HG02938 (cell line): Measurements from ENCODE around the gene PPM1H.

ENCODE experiments used
- ATAC-seq: cut with Tn5 transposase; IDR thresholded peaks from one replicate; pipeline ENCODE4 v1.9.1; 2021; ENCODE audit warnings: mild to moderate bottlenecking, moderate library complexity; ENCODE audit not compliant: unreplicated experiment

The PPM1H gene

GRCh38 chr12:62627181-62627580 lies 307.8 kb downstream of the PPM1H start:
- ATAC-seq, result no peak

GRCh38 chr12:62625228-62625627 lies 309.7 kb downstream of the PPM1H start:
- no peak for ATAC-seq

GRCh38 chr12:62622177-62622576 lies 312.8 kb downstream of the PPM1H start:
- no peak for ATAC-seq

GRCh38 chr12:62621101-62621638 lies 313.8 kb downstream of the PPM1H start:
- no peak for ATAC-seq

GRCh38 chr12:62618930-62619329 lies 316.0 kb downstream of the PPM1H start:
- ATAC-seq, result no peak

- no peak for ATAC-seq
Measured at GRCh38 chr12:62618319-62618718, 316.6 kb downstream of the PPM1H start.

- ATAC-seq, result no peak
Measured at GRCh38 chr12:62613081-62613480, 321.9 kb downstream of the PPM1H start.

- no peak for ATAC-seq
Measured at GRCh38 chr12:62606654-62607053, 328.3 kb downstream of the PPM1H start.

- no peak for ATAC-seq
Measured at GRCh38 chr12:62605981-62606380, 329.0 kb downstream of the PPM1H start.

- no peak for ATAC-seq
Measured at GRCh38 chr12:62604871-62605270, 330.1 kb downstream of the PPM1H start.

GRCh38 chr12:62604373-62604772 lies 330.6 kb downstream of the PPM1H start:
- no peak for ATAC-seq

GRCh38 chr12:62603811-62604098 lies 331.2 kb downstream of the PPM1H start:
- ATAC-seq, result no peak

GRCh38 chr12:62603061-62603810 lies 331.7 kb downstream of the PPM1H start:
- ATAC-seq, result peak; percentile 59

- peak; percentile 67 for ATAC-seq
Measured at GRCh38 chr12:62602255-62603060, 332.5 kb downstream of the PPM1H start.

GRCh38 chr12:62601765-62602164 lies 333.2 kb downstream of the PPM1H start:
- ATAC-seq, result no peak

GRCh38 chr12:62599854-62600437 lies 335.0 kb downstream of the PPM1H start:
- ATAC-seq, result no peak

- ATAC-seq, result no peak
Measured at GRCh38 chr12:62598846-62599245, 336.1 kb downstream of the PPM1H start.

- ATAC-seq, result no peak
Measured at GRCh38 chr12:62597253-62597652, 337.7 kb downstream of the PPM1H start.
